H9 (cell line): ENCODE measurements around the gene CAMK2B. TPM values are rescaled to one million over a fixed set of nuclear protein-coding genes. Genes with fewer than 3 reads are reported as not detected.

Experiments
- DNase-seq: peaks from one replicate; pipeline ENCODE4 v3.0.0-alpha.2; 2017
- H2AFZ ChIP-seq: one replicate; pipeline ENCODE4 v1.6.1; 2013; ENCODE audit warnings: mild to moderate bottlenecking, low read length, control low read depth, moderate library complexity
- H2AK5ac ChIP-seq: 2 replicates; pipeline ENCODE4 v1.6.1; 2013; ENCODE audit warnings: low read length, control low read depth, mixed read lengths; ENCODE audit not compliant: insufficient read length
- H2BK120ac ChIP-seq: one replicate; pipeline ENCODE4 v1.6.1; 2013; ENCODE audit warnings: low read depth, mild to moderate bottlenecking, low read length, control low read depth, inconsistent platforms; ENCODE audit not compliant: poor library complexity, severe bottlenecking
- H2BK12ac ChIP-seq: 2 replicates; pipeline ENCODE4 v1.6.1; 2013; ENCODE audit warnings: low read length, control low read depth, mixed read lengths, low read depth; ENCODE audit not compliant: insufficient read length
- H2BK15ac ChIP-seq: 2 replicates; pipeline ENCODE4 v1.6.1; 2013; ENCODE audit warnings: low read depth, low read length, control low read depth
- H2BK20ac ChIP-seq: one replicate; pipeline ENCODE4 v1.6.1; 2013; ENCODE audit warnings: low read depth, mild to moderate bottlenecking, low read length, control low read depth, inconsistent platforms; ENCODE audit not compliant: poor library complexity, severe bottlenecking
- H2BK5ac ChIP-seq: 2 replicates; pipeline ENCODE4 v1.6.1; 2013; ENCODE audit warnings: low read length, control low read depth, mixed read lengths; ENCODE audit not compliant: insufficient read length
- H3K14ac ChIP-seq: 2 replicates; pipeline ENCODE4 v1.6.1; 2013; ENCODE audit warnings: low read length, control low read depth; ENCODE audit not compliant: insufficient read depth
- H3K18ac ChIP-seq: 2 replicates; pipeline ENCODE4 v1.6.1; 2013; ENCODE audit warnings: low read depth, mild to moderate bottlenecking, mixed read lengths, low read length, control low read depth; ENCODE audit not compliant: insufficient read length
- H3K23ac ChIP-seq: 2 replicates; pipeline ENCODE4 v1.6.1; 2013; ENCODE audit warnings: low read length, control low read depth, mixed read lengths, low read depth; ENCODE audit not compliant: insufficient read length
- H3K23me2 ChIP-seq: 2 replicates; pipeline ENCODE4 v1.6.1; 2013; ENCODE audit warnings: low read depth, mild to moderate bottlenecking, mixed read lengths, low read length, control low read depth; ENCODE audit not compliant: insufficient read length, poor library complexity, severe bottlenecking
- H3K27ac ChIP-seq: 2 replicates; pipeline ENCODE4 v1.5.1; 2013; ENCODE audit warnings: low read length, control low read depth, mixed read lengths, low read depth; ENCODE audit not compliant: insufficient read length
- H3K27me3 ChIP-seq: 2 replicates; pipeline ENCODE4 v1.6.1; 2013; ENCODE audit warnings: low read length, control low read depth, inconsistent platforms; ENCODE audit not compliant: insufficient read depth
- H3K4ac ChIP-seq: 2 replicates; pipeline ENCODE4 v1.6.1; 2013; ENCODE audit warnings: low read depth, mild to moderate bottlenecking, control low read depth, inconsistent platforms, low read length, moderate library complexity
- H3K4me1 ChIP-seq: 2 replicates; pipeline ENCODE4 v1.6.1; 2013; ENCODE audit warnings: low read length, control low read depth, inconsistent platforms; ENCODE audit not compliant: insufficient read depth
- H3K4me2 ChIP-seq: 2 replicates; pipeline ENCODE4 v1.6.1; 2013; ENCODE audit warnings: low read length, control low read depth, mixed read lengths; ENCODE audit not compliant: insufficient read length, insufficient read depth
- H3K56ac ChIP-seq: 2 replicates; pipeline ENCODE4 v1.6.1; 2013; ENCODE audit warnings: low read depth, mild to moderate bottlenecking, mixed read lengths, low read length, control low read depth; ENCODE audit not compliant: insufficient read length
- H3K79me1 ChIP-seq: 2 replicates; pipeline ENCODE4 v1.6.1; 2013; ENCODE audit warnings: low read depth, mild to moderate bottlenecking, moderate library complexity, low read length, control low read depth, inconsistent platforms; ENCODE audit not compliant: insufficient read depth, poor library complexity, severe bottlenecking
- H3K79me2 ChIP-seq: 2 replicates; pipeline ENCODE4 v1.6.1; 2013; ENCODE audit warnings: low read length, control low read depth, inconsistent platforms; ENCODE audit not compliant: insufficient read depth
- H3K9ac ChIP-seq: 2 replicates; pipeline ENCODE4 v1.6.1; 2013; ENCODE audit warnings: low read length, control low read depth, mixed read lengths; ENCODE audit not compliant: insufficient read length; ENCODE audit errors: extremely low read depth
- H3K9me3 ChIP-seq: one replicate; pipeline ENCODE4 v1.6.1; 2013; ENCODE audit warnings: low read depth, low read length, inconsistent platforms; ENCODE audit not compliant: control insufficient read depth
- H3T11ph ChIP-seq: one replicate; pipeline ENCODE4 v1.6.1; 2013; ENCODE audit warnings: mild to moderate bottlenecking, low read length, control low read depth, inconsistent platforms
- H4K20me1 ChIP-seq: one replicate; pipeline ENCODE4 v1.6.1; 2013; ENCODE audit not compliant: control insufficient read depth, insufficient read length, insufficient read depth
- H4K5ac ChIP-seq: 2 replicates; pipeline ENCODE4 v1.6.1; 2013; ENCODE audit warnings: low read depth, mild to moderate bottlenecking, mixed read lengths, low read length, control low read depth; ENCODE audit not compliant: insufficient read length
- H4K8ac ChIP-seq: replicated peaks from 2 replicates; pipeline ENCODE4 v1.6.1; 2013; ENCODE audit warnings: low read length, control low read depth, mixed read lengths, low read depth; ENCODE audit not compliant: insufficient read length
- H4K91ac ChIP-seq: 2 replicates; pipeline ENCODE4 v1.6.1; 2013; ENCODE audit warnings: low read depth, mild to moderate bottlenecking, moderate library complexity, mixed read lengths, low read length, control low read depth; ENCODE audit not compliant: insufficient read length
- H3K27ac Mint-ChIP-seq, 3 experiments: 2 replicates in 2 of 3; 3 replicates in 1 of 3; pipeline ENCODE4 v1.8.0; 2020 to 2021; ENCODE audit warnings: mixed read lengths in 3 of 3, mild to moderate bottlenecking in 1 of 3, moderate library complexity in 1 of 3
- H3K27me3 Mint-ChIP-seq: 2 replicates; pipeline ENCODE4 v1.8.0; 2021; ENCODE audit warnings: low read depth, mild to moderate bottlenecking, moderate library complexity, mixed read lengths
- H3K36me3 Mint-ChIP-seq, 3 experiments: 2 replicates in 2 of 3; 3 replicates in 1 of 3; pipeline ENCODE4 v1.8.0; 2020 to 2021; ENCODE audit warnings: low read depth in 3 of 3, mixed read lengths in 3 of 3; ENCODE audit not compliant: insufficient read depth in 1 of 3
- H3K4me1 Mint-ChIP-seq, 2 experiments: 2 replicates each; pipeline ENCODE4 v1.8.0; 2020; ENCODE audit warnings: mixed read lengths in 2 of 2
- H3K4me3 Mint-ChIP-seq, 2 experiments: 2 replicates in 1 of 2; 3 replicates in 1 of 2; pipeline ENCODE4 v1.8.0; 2020 to 2021; ENCODE audit warnings: mild to moderate bottlenecking in 2 of 2, mixed read lengths in 2 of 2, moderate library complexity in 1 of 2
- H3K9me3 Mint-ChIP-seq, 2 experiments: 2 replicates in 1 of 2; 3 replicates in 1 of 2; pipeline ENCODE4 v1.8.0; 2020; ENCODE audit warnings: mild to moderate bottlenecking in 2 of 2, mixed read lengths in 2 of 2, moderate library complexity in 1 of 2
- WGBS: extraction: QIAGEN DNeasy Blood & Tissue Kit; methylation state at CpG from one replicate; pipeline ENCODE4 v1.1.7; 2013; ENCODE audit warnings: missing lambda C conversion rate, low lambda C conversion rate, mixed read lengths; ENCODE audit not compliant: insufficient read length; ENCODE audit errors: extremely low coverage; 5-methylcytosine and 5-hydroxymethylcytosine counted together
- total RNA-seq: library from RNA; stranded (reverse); gene quantifications from 2 replicates; pipeline ENCODE4 v1.2.1, GENCODE V29; 2021
- TF ChIP-seq, protein P1 (sequence below): fragments of 200-600 bp; sonication (generic); conservative IDR thresholded peaks from 3 replicates; pipeline ENCODE4 v1.8.0; 2021; ENCODE audit warnings: antibody characterized with exemption, mild to moderate bottlenecking

CAMK2B gene
- total RNA-seq, 1 experiment from 2014 or later, result 0.17 TPM

DNA sequence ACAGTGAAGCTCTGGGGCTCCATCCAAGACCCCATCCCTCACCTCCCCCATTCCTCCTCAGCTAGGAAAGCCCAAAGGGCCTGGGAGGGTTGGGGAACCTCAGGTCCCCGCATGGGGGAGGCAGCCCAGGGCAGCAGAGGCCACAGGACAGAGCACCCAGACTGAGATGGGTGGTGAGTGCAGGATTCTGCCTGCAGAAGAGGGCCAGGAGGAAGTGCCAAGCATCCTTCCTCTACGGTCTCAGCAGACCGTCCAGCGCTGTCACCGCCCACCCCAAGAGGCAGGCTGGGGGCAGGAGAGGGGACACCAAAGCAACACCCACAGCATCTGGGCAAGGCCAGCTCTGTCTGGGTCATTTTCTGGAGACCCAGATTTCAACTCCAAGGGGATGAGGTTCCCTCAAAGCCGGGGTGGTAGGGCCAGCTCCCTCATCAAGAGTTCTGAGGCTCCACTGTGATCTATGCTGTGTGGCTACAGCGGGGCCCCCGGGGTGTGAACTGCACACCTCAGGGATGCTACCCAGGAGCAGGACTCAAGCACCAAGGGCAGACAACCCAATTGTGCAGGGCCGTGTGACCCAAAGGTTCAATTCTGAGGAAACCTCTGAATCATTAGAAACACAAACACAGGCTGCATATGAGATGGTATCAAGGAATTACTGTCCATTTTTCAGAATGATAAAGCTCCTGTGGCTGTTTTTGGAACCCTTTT, 46.8 kb downstream of the CAMK2B start:
- Histone ChIP-seq H4K5ac (no peak overlapping the region), H2BK120ac (no peak overlapping the region), H3K4me2 (no peak overlapping the region), H2BK12ac (no peak overlapping the region), H3K23ac (no peak overlapping the region), H3K27me3 (no peaks in the 10 kb centered on the region; the same call in 1 of the 2 replicates), H2BK5ac (no peak overlapping the region), H3K4ac (no peak overlapping the region), H4K8ac (no peak overlapping the region), H4K91ac (no peak overlapping the region), H3K9ac (no peak overlapping the region), H3K14ac (no peak overlapping the region), H3T11ph (no peak overlapping the region), H3K18ac (no peak overlapping the region), H2AFZ (no peak overlapping the region), H3K79me1 (no peaks in the 10 kb centered on the region), H2AK5ac (no peak overlapping the region), H3K4me1 (no peaks in the 10 kb centered on the region), H2BK15ac (no peak overlapping the region), H2BK20ac (no peak overlapping the region), H3K23me2 (no peaks in the 10 kb centered on the region), H3K9me3 (no peaks in the 10 kb centered on the region), H3K79me2 (no peaks in the 10 kb centered on the region), H3K56ac (no peak overlapping the region), H3K27ac (no peak overlapping the region), H4K20me1 (no peaks in the 10 kb centered on the region)
- Mint-ChIP-seq H3K27ac (no peak overlapping the region), H3K4me1 (peaks cover 3 to 6% of the 10 kb centered on the region in 2 experiments; a peak in 3 of 4 replicates), H3K36me3 (no peaks in the 10 kb centered on the region), H3K9me3 (no peaks in the 10 kb centered on the region), H3K27me3 (peaks cover 54% of the 10 kb centered on the region), H3K4me3 (no peak overlapping the region)
- WGBS, result no CpG with 5 or more reads among the region's 9 CpGs
- TF ChIP-seq, protein P1, sequence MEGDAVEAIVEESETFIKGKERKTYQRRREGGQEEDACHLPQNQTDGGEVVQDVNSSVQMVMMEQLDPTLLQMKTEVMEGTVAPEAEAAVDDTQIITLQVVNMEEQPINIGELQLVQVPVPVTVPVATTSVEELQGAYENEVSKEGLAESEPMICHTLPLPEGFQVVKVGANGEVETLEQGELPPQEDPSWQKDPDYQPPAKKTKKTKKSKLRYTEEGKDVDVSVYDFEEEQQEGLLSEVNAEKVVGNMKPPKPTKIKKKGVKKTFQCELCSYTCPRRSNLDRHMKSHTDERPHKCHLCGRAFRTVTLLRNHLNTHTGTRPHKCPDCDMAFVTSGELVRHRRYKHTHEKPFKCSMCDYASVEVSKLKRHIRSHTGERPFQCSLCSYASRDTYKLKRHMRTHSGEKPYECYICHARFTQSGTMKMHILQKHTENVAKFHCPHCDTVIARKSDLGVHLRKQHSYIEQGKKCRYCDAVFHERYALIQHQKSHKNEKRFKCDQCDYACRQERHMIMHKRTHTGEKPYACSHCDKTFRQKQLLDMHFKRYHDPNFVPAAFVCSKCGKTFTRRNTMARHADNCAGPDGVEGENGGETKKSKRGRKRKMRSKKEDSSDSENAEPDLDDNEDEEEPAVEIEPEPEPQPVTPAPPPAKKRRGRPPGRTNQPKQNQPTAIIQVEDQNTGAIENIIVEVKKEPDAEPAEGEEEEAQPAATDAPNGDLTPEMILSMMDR, result no peak
- peak; percentile 18 for DNase-seq
